Activated CD8-positive, alpha-beta memory T cell treated with anti-CD3 and anti-CD28 coated beads, Interleukin-2, amount 50 U/mL, for 48 hours (primary cell): ENCODE data around the gene MTMR12.
"Not testable (repeated sequence)": the region's sequence is repeated elsewhere in the genome, so short reads cannot be mapped to it uniquely, and the experiment has no call there.

Experiments used
- DNase-seq: peaks from one replicate; pipeline ENCODE4 v3.0.0-alpha.2; 2020

MTMR12 gene

DNA sequence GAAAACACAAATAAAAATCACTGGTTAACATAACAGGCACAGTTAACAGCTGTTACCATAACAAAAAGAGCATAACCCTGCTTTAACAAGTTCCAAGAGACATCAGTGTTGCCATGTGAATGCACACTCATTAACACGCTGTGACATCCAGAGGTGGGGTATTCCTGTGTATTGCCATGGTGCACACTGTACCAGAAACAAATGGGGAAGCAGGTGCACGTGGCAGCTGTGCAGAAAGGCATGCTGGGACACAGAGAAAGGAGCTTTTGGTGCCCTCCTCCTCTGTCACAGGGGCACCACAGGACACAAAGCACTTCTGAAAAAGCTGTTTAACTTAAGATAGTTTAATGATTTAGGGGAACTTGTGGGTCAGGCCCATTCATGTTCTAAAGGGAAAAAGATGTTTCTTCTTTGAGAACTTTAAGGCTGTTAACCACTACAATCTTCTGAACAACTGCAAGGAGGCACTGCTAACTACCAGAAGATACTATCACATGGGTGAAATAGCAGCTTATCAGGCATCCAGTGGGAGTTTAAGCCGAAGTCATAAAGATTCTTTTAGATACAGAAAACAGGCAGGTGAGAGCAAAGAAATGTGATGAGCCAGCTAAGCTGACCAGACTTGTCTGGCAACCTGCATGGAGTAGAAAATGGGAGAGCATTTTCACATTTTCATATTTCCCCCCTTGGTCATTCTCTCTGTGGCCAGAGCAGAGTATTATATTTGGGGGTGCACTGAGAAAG, 82.2 kb downstream of the MTMR12 start:
- DNase-seq: no peak

DNA sequence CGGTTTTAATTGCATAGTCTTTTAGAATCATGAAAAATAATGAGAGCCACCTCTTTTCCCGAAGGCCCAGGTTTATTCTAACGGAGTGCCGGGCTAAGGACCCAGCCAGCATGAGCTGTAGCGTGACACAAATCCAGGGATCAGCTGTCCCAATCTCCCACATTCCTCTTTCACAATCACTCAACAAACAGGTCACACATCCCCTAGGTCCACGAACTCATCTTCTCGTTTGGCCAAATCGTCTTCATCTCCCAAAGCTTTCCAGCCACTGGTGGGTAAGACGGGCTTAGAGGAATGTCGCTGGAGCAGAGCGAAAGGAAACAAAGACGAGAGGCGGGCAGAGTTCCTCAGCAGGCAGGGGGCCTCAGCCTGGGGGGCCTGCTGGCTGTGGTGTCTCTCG, 83.2 kb downstream of the MTMR12 start:
- no peak for DNase-seq

DNA sequence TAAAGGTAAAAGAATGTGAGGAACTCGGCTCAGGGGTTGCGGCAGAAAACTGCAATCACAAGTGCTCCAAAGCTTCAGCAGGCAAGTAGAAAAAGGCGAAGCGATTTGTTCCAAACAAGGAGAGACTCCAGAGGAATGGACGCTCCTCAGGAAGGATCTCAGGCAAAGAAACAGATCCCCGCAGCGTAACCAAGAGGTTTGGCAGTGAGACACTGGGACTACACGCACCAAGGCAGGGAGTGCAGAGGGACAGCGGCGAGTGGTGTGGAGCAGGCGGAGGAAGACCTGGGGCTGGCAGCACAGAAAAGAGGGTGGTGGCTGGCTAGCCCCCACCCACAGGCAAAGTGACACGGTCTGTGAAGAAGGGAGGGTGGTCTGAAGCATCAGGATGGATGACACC, 83.9 kb downstream of the MTMR12 start:
- no peak for DNase-seq

DNA sequence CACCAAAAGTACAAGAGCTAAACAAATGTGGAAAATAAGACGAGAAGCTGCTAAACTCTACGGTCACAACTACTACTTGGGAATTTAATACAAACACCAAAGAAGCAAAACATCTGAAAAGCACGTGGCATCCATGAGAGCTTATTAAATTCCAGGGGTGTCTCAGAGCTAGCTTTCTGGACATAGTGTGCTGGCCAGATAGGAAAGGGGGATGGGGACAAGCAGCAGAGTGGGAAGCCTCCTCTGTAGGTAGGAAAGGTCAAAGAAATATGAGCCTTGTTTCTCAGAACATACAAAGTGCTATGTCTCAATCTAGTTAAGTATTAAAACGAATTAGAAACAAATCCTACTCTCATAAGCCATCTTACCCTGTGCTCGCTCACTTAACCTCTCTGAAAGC, 87.3 kb downstream of the MTMR12 start:
- no peak for DNase-seq

DNA sequence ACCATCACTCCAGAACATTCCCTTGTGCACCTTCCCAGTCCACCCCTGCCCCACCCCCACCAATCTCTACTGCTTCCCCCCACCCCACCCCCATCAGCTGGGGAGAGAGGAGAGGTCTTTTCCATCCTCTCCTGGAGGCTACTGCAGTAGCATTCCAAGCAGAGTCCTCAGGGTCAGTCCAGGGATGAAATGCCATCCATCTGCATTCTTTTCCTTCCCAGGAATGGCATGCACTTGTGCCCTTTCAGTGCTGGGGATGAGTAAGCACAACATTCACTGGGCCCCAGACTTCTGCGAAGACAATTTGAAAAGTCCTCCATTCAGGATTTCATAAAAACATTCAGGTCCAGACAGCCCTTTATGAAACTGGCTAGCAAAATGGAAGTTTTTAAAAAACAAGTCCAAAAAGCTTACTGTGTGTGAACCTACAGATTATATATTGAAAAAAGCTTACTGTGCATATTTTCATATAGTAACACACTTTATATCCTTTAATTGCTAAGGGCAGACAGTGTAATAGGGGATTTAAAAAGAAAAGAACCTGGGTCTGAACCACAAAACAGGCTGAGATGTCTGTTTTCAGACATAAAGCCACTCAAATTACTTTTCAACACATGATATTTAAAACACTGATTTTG, 88.6 kb downstream of the MTMR12 start:
- no peak for DNase-seq

DNA sequence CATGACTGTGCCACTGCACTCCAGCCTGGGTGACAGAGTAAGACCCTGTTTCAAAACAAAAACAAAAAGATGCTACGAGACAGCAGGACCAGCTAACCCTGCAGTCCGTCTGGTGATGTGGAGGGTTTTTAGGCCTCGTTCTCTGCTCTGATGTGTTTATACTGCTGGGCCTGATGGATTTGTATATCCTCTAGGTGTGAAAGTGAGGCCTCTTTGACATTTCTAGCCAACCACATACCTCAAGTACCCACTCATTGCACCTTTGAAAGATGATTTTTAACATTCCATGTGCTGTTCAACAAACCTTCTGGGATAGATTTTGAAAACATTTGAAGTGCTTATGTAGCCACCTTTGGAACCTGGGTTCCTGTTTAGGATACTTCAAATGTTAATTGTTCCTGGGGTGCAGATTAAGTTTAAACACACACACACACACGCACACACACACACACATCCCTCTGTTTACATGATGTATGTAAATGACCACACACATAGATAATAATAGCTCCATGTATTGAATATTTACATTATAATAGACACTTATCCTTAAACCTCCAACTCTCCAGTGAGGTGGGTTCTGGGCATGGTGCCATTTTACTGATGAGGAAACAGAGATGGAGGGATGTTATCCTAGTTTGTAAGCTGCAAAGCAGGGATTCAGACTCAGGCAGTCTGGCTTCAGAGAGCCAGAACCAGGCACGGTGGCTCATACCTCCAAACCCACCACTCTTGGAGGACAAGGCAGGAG, 89.8 kb downstream of the MTMR12 start:
- no peak for DNase-seq

DNA sequence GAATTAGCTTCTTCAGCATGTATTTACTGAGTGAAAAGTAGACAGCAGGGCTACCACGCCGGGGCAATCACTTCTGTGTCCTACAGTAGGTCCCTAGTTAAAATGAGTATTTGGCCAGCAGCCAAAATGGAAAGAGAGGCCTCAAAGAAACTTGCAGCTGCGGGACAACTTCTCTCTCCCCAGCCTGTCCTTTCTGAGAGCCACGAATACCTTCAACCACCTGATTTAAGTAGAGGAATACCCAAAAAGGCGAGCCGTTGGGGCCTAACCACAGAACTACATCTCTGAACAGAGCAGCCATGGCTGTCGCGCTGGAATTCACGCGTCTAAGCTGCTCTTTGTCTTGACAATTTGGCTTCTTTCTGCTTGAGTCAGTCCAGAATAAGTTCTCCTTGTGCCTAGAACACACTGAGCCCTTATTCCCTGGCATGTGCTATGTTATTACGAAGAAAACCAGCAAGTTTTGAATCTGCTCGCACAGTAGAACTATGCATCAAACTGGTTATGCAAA, 94.8 kb downstream of the MTMR12 start:
- no peak for DNase-seq

DNA sequence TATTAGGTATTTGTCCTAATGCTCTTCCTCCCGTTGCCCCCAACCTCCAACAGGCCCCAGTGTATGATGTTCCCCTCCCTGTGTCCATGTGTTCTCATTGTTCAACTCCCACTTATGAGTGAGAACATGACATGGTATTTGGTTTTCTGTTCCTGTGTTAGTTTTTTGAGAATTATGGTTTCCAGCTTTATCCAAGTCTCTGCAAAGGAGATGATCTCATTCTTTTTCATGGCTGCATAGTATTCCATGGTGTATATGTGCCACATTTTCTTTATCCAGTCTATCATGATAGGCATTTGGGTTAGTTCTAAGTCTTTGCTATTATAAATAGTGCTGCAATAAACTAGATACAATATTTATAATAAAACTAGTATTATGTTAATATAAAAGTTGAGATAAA, 98.4 kb downstream of the MTMR12 start:
- not testable (repeated sequence) for DNase-seq

DNA sequence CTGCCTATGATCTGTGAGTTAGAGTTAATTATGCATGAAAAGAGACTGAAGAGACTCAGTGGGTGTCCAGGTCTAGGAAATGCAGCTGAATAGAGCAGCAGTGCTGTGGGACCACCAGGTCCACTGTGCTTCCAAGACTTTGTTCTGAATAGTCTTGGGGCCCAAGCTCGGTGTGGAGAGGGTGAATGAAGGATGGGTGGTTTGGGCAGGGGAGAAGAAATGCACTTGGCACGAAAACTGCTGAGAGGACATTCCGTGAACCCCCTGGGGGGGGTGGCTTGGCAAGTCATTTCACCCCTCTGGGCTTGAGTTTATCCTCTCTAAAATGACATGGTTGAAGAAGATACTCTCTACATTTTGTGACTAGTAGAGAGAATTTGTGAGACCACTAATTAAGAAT, 102.6 kb downstream of the MTMR12 start:
- peak; percentile 53 for DNase-seq

DNA sequence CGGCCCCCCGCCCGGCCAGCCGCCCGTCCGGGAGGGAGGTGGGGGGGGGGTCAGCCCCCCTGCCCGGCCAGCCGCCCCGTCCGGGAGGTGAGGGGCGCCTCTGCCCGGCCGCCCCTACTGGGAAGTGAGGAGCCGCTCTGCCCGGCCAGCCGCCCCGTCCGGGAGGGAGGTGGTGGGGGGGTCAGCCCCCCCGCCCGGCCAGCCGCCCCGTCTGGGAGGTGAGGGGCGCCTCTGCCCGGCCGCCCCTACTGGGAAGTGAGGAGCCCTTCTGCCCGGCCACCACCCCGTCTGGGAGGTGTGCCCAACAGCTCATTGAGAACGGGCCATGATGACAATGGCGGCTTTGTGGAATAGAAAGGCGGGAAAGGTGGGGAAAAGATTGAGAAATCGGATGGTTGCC, 103.9 kb downstream of the MTMR12 start:
- DNase-seq: not testable (repeated sequence)

DNA sequence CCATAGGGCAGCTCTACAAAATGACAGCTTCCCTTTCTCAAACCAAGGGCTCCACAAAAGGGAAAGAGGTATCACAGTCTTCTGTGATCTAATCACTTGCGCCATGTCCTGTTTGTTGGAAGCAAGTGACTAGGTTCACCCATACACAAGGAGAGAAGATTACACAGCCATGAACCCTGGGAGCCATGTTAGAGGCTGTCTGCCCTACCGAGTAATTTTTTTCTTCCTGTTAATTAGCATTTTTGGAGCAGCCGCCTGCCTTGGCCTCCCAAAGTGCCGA, 105.4 kb downstream of the MTMR12 start:
- DNase-seq: no peak

DNA sequence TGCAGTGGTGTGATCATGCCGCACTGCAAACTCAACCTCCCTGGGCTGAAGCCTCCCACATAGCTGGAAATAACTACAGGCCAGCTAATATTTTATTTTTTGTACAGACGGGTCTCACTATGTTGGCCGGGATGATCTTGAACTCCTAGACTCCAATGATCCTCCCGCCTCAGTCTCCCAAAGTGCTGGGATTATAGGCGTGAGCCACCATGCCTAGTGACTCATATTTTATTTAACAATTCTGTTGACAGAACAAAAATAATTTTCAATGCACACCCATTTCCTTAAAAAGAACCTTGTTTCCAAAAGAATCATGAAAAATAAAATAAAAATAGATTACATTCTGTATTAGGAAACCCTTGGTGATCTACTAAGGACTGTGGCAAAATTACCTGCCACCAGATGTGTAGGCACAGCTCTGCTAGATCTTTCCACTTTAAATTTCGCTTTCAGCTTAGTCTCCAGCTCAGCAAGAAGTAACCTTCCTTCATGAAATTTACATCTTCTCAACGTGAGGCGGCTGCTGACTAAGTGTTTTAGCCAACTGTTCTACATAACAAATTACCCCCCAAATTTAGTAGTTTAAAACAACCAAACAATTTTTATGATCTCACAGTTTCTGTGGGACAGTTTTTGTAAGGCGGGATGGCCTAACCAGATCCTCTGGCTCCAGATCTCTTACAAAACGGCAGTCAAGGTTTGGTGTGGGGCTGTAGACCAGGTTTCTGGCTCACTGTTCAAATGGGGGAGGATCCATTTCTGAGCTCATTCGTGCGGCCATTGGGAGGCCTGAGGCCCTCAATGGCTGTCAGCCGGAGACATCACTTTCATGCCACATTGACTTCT, 106.0 kb downstream of the MTMR12 start:
- DNase-seq: peak; percentile 4

DNA sequence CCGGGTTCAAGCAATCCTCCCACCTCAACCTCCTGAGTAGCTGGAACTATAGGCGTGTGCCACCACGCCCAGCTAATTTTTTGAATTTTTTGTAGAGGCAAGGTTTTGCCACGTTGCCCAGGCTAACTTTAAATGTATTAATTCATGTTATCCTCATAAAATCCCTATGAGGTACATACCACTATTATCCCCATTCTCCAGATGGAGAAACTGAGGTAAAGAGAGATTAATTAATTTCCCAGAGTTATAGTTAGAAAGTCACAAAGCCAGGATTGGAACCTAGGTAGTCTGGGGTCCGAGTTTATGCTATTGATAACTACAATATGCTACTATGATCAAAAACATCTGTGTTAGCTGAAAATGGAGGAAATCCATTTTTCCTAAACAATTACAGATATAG, 106.7 kb downstream of the MTMR12 start:
- no peak for DNase-seq

DNA sequence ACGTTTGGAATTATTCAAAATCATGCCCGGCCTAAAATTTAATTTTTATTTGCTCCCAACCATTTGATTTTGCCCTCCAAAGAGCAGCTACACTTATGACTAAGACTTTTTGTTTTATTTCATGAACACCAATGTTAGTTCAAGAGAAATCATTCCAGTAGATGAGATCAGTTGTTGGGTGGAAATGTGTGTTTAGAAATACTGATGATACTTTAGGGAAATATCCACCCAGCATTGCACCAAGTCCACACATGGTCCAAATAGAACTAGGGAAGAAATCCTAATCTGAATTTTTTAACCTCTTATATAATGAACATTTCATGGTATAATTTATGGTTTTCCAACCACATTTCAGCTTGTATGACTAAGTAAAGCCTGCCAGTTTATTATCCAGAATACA, 110.3 kb downstream of the MTMR12 start:
- DNase-seq: no peak

DNA sequence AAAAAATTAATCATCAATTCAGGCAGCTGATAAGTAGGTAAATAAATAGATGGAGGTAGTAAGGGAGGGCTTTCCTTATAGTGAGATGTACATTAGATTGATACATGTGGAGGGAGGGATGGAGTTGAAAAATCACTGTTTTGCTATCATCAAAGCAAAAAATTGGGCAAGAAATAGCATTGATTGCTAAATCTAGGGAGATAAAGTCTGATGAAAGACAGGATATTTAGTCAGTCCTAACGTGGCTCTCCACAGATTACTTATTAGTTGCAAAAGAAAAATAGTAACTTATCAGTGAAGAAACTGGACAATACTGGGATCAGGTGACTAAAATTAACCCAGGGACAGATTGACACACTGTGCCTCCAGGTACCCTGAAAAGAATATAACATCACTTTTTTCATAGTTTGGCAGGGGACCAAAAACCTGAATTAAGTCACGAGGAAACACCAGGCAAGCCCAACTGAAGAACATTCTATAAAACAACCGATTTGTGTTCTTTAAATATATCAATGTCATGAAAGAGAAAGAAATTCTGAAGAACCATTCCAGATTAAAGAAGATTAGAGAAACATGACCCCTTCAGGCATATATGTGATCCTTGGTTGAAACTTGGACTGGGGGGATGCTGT, 111.5 kb downstream of the MTMR12 start:
- DNase-seq: no peak

DNA sequence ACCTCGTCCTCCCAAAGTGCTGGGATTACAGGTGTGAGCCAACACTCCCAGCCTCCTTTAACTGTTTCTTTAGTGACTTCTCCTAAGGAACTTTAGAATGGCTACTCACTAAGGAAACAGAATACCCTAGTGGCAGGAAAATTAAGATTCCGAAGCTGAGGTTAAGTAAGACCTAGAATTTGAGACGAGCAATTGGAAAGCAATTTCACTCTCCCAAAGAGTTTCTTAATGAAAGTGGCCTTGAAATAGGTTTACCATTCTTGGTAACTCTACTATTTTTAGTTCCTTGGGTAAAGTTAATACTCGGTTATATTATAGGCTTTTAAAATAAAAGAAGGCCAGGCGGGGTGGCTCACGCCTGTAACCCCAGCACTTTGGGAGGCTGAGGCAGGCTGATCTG, 115.7 kb downstream of the MTMR12 start:
- DNase-seq: no peak

DNA sequence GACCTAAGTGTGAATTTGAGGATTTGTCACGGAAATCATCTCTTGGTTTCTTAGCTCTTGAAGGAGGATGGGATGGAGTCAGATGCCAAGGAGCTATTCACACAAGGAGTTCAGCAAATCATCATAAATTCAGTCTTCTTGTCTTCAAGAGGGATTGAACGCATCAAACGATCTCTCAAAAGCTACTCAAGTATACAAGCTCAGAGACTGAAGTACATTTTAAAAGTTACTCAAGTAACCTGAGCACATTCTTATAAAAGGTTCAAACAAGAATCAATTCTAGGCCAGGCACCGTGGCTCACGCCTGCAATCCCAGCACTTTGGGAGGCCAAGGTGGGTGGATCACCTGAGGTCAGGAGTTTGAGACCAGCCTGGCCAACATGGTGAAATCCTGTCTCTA, 117.5 kb downstream of the MTMR12 start:
- no peak for DNase-seq

DNA sequence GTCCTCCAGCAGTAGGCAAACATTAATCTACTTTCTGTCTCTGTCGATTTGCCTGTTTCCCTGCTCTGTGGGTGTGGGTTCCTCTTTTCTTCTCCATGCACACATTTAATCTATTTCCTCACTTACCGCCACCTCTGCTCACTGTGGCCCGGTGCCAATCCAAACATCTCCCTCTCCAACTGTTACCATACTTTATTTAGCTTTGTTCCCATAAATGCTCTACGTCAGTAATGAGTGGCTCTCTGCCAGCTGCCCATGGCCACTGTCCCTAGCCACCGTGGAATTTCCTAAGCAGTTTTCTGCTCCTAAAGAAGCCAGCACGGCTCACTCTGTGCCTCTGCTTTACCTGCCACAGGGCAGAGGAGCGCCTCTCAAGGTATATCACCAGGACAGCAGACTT, 119.1 kb downstream of the MTMR12 start:
- DNase-seq: peak; percentile 18

DNA sequence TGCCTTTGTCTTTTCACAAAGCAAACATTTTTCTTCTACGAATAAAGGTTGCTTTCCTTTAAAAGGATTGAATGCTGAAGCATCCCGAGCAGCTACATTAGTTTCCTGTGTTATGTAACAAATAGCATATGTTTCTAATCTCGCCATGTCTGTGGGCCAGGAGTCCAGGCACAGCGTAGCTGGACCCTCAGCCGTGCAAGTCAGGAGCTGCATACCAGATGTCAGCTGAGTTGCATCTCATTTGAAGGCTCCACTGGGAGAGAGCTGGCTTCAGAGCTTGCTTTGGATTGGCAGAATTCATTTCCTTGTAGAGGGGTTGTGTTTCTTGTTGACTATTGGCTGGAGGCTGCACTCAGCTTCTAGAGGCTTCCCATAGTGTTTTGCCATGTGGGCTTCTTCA, 122.6 kb downstream of the MTMR12 start:
- no peak for DNase-seq

DNA sequence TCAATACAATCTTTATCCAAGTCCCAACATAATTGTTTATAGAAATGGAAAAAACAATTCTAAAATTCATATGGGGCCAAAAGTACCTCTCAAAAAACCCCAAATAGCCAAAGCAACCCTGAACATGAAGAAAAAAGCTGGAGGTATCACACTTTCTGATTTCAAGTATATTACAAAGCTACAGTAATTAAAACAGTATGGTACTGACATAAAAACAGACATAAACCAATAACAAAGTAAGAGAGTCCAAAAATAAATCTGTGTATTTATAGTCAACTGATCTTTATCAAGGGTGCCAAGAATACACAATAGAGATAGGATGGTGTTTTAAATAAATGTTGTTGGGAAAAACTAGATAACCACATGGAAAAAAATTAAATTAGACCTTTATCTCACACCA, 125.1 kb downstream of the MTMR12 start:
- DNase-seq: no peak

DNA sequence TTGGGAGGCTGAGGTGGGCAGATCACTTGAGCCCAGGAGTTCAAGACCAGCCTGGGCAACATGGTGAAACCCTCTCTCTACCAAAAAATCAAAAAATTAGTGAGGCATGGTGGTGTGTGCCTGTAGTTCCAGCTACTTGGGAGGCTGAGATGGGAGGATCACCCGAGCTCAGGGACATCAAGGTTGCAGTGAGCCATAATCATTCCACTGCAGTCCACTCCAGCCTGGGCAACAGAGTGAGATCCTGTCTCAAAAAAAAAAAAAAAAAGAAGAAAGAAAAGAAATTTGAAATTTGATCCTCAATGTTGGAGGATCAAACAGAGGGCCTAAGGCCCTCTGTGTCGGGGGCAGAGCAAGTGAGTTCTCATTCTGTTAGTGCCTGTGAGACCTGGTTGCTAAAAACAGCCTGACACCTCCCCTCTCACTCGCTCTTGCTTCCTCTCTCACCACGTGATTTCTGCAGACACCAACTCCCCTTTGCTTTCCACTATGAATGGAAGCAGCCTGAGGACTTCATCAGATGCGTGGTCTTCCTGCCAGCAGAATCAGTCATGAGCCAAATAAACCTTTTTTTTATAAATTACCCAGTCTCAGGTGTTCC, 130.2 kb downstream of the MTMR12 start:
- no peak for DNase-seq
